Activated CD4-positive, CD25-positive, alpha-beta regulatory T cell treated with anti-CD3 and anti-CD28 coated beads, Interleukin-2, amount 50 U/mL, for 72 hours (primary cell): ENCODE results near the gene PKMYT1.

ENCODE experiments used
- DNase-seq: peaks from one replicate; pipeline ENCODE4 v3.0.0; 2021

Gene PKMYT1

DNA sequence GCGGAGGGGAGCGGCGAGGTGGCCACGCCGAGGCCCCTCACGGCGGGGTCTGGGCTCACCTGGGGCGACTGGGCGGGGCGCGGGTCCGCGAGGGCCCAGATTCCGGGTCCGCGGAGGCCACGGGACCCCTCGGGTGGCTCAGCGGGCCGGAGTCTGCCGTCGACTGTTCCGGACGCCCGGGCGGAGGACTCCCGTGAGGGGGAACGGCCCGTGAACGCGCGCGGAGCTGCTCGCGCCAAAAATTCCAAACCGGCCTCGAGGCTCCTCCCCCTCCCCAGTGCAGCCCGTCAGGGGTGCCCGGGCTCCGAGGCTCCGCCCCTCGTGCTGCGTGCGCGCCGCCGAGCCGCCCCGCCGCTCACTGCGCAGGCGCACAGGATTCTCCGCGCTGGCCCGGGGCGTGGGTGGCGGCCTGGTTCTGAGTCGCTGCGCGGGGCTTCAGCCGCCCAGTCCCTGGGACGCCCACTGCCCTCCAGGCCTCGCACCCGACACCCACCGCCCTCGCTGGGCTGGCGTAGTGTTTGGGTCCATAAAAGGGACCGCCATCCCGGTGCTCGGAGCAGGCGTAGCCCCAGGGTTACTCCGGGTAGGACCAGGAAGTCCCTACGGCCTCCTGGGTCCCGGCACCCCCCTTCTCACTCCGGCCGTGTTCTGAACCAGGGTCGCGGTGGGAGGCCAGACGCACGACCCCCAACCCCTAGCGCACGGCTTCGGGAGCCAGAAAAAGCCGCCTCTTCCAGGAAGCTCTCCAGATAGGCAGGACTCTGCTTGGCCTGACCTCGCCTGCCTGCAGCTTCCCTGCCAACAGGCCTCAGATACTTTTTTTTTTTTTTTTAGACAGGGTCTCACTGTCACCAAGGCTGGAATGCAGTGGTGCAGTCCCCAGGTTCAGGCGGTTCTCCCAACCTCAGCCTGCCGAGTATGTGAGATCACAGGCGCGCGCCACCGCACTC, at the start of gene PKMYT1:
Gene PKMYT1 (minus strand): TSS at position 220 of the 950 bp plus-strand sequence. CDS start 789 bp downstream, outside the sequence.
- DNase-seq, result peak; percentile 98

DNA sequence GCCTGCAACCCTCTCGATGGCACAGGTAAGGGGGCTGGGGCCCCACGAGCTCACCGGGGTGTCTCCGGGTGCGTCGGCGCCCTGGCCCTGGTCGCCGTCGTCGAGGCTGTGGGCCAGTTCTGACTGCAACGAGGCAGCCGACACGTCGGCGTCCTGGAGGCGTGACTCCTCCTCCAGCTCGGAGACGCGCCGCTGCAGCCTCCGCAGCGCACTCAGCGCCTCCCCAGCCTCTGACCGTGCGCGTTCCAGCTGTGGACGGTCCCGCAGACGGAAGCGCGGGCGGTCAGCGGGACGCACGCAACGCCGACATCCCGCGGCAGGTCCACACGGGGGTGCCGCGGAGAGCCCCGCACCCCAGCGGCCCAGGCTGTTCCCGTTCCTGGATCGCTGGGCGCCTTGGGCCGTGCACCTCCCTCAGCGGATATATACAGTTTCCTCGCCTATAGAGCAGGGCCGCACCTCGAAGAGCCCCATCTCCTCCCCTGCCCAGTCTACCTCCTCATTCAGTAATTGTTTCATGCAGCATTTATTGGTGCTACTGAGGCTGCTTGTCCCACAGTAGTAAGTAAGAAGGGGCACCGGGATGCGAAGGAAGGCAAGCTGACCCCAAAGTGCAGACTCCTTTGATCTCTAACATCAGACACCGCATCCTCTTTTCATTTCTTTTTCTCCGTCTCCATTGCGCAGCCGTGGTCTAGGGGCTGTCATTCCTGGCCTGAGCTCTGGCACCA, 49.4 kb upstream of the PKMYT1 start:
- peak; percentile 58 for DNase-seq

GRCh38 chr16:3028716-3029319, 48.6 kb upstream of the PKMYT1 start:
- no peak for DNase-seq

DNA sequence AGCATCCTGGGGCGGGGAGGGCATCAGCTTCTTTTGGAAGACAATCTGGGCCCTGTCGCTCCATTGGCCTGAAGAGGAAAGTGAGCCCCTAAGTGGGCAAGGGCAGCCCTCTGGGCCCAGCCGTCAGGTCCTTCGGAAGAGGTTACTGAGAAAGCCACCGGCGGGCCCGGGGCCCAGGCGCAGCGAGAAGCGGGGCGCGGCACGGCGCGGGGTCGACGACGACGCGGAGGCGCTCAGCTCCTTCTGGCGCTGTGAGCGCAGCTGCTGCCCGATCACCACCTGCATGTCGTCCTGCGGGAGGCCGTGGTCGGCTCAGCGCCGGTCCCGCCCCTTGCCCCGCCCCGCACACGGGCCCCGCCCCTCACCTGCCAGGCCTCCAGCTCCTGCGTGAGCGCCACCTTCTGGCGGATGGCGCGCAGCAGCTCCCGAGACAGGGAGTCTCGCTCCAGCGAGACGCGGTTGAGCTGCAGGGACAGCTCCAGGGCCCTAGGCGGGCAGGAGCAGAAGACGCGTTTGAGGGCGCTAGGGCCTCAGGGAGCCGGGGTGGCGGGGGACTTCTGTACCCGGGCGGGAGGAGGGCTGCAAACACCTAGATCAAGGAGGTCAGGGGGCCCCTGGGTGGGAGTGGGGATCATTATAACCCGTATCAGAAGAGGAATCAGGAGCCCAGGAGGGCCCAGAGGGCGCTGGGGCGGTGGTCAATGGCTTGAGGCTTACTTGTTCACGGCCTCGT, 47.9 kb upstream of the PKMYT1 start:
- peak; percentile 88 for DNase-seq

DNA sequence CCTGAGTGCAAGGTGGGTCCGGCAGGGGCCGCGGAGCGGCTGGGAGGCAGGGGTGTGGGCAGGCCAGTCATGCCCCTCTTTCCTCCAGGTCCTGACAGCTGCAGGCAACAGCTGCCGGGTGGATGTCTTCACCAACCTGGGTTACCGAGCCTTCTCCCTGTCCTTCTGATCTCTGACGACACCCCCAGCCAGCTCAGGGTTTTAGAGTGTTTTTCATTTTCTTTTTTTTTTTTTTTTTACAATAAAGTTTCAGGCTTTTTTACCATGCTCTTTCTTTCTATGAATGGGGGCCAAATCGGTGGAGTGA, 47.2 kb upstream of the PKMYT1 start:
- no peak for DNase-seq

GRCh38 chr16:3026609-3027488, 46.6 kb upstream of the PKMYT1 start:
- DNase-seq, result no peak

DNA sequence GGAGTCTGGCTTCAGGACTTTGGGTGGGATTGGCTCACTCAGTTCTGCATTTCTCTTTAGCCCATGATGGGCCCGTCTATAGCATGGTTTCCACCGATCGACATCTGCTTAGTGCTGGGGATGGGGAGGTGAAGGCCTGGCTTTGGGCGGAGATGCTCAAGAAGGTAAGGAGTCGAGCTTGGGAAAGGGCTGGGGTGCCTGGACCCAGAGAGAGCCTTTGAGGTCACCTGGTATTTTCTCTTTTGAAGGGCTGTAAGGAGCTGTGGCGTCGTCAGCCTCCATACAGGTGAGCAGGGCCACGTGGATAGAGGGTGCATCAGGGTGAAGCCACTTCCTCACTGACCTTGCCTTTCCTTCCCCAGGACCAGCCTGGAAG, 45.7 kb upstream of the PKMYT1 start:
- DNase-seq, result no peak

- no peak for DNase-seq
These were observed 45.1 kb upstream of the PKMYT1 start for GRCh38 chr16:3025032-3026002.

GRCh38 chr16:3023669-3024478, 43.6 kb upstream of the PKMYT1 start, which contains the start of the genes HCFC1R1 and THOC6:
HCFC1R1 (minus strand) TSS chr16:3023942; CDS start chr16:3023941, 1 bp downstream.
THOC6 (plus strand) TSS chr16:3024035; CDS start chr16:3024327, 292 bp downstream.
- peak; percentile 92 for DNase-seq

DNA sequence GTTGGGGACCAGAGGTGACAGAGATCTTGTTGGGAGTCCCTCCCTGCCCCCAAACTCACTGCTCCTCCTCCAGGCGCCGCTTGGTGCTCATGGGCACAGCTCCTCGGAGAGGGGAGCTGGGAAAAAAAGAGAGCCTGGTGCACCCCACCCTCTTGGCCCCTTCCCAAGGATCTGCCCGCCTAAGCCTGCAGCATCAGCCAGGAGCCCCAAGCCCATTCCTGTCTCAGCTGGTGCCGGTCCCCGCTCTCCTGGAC, 43.1 kb upstream of the PKMYT1 start:
- DNase-seq, result no peak

GRCh38 chr16:3022684-3023414, 42.6 kb upstream of the PKMYT1 start:
- DNase-seq, result no peak

DNA sequence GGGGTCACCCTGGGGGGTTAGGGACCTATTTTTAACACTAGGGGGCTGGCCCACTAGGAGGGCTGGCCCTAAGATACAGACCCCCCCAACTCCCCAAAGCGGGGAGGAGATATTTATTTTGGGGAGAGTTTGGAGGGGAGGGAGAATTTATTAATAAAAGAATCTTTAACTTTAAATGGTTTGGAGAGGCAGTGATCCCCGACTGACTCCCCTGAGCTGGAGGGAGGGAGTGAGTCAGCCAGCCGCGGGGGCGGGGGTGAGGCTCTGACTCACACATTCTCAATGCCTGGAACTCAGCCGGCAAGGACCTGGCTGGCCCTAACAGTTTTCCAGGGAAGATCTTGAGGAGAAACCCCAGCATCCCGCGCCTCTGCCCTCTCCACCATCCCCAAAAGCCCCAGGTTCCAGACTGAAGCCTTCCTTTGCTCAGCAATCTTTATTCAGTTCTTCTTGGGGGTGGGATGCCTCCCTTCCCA, 42.0 kb upstream of the PKMYT1 start:
- peak; percentile 83 for DNase-seq

- DNase-seq, result peak; percentile 76
These were observed 41.4 kb upstream of the PKMYT1 start for GRCh38 chr16:3021449-3022207.

- peak; percentile 59 for DNase-seq
These were observed 40.6 kb upstream of the PKMYT1 start for GRCh38 chr16:3020604-3021448.

DNA sequence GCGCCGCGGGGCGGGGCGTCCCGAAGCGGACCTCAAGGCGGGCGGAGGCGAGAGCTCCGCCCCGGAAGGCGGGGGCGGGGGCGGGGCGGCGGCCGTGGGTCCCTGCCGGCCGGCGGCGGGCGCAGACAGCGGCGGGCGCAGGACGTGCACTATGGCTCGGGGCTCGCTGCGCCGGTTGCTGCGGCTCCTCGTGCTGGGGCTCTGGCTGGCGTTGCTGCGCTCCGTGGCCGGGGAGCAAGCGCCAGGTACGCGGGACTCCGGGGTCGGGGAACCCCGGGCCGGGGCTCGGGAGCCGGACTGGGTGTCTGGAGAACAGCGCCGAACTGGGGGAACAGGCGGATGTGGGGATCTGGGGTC, 40.0 kb upstream of the PKMYT1 start, which contains the start of gene TNFRSF12A:
Gene TNFRSF12A (plus strand): TSS at position 122 of the 357 bp plus-strand sequence. CDS start 30 bp downstream, at position 152.
- DNase-seq, result peak; percentile 77

DNA sequence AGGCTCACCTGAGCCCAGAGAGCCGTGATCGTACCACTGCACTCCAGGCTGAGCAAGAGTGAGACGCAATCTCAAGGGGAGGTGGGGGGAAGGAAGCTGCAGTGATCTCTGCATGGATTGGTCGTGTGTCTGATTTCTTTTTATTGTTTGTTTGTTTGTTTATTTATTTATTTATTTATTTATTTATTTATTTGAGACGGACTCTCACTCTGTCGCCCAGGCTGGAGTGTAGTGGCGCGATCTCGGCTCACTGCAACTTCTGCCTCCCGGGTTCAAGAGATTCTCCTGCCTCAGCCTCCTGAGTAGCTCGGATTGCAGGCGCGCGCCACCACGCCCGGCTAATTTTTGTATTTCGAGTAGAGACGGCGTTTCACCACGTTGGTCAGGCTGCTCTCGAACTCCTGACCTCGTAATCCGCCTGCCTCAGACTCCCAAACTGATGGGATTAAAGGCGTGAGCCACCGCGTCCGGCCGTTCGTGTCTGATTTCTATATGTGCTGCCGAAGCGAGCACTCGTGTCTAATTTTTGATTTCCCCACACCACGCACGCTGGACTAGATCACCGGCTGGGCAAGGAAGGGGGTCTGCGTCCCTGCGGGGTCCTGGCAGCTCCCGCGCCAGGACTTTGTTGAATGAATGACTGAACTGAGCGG, 39.5 kb upstream of the PKMYT1 start:
- no peak for DNase-seq
